Activated CD4-positive, alpha-beta T cell treated with anti-CD3 and anti-CD28 coated beads, Interleukin-2, amount 50 U/mL, for 4 hours (primary cell): Measurements from ENCODE around the gene GPR4.
"Not testable (repeated sequence)": the region's sequence is repeated elsewhere in the genome, so short reads cannot be mapped to it uniquely, and the experiment has no call there.

Source experiments
- DNase-seq, 2 experiments: peaks; one replicate each; pipeline ENCODE4 v3.0.0-alpha.2; 2020

Gene GPR4

GRCh38 chr19:45601524-45602374 lies at the start of gene GPR4:
TSS of gene GPR4 (minus strand) at chr19:45602212. CDS start at chr19:45591866, 10,346 bp downstream.
- DNase-seq, result no peak

- no peak for DNase-seq
Observed at GRCh38 chr19:45650722-45651121, 48.7 kb upstream of the GPR4 start.

- DNase-seq, result no peak
Observed at GRCh38 chr19:45646345-45646698, 44.3 kb upstream of the GPR4 start.

GRCh38 chr19:45645631-45646344 lies 43.8 kb upstream of the GPR4 start:
- DNase-seq, result peak; percentile 67 to 70

DNA sequence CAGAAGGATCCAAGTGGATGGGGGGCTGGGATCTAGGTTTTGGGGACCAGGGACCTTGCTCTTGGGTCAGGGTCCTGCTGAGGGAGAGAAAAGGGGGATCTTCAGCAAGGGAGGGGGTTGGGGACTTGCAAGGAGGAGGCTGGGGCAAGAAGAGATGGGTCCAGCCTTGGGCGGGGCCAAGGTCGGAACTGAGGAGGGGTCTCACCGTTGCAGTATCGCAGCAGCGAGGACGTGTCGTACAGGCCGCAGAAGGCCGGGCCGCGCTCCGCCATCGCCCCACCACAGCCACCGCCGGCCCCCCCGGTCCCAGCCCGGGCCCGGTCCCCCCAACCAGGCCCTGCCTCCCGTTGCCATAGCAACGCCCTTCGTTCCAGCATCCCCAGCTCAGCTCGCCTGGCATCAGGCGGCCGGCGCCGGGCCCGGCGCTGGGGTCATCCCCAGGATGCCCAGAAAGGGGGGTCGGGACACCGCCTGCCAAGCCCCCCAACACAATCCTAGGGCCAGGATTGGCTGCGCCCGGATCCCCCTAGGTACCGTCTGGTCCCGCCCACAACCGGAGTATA lies 43.1 kb upstream of the GPR4 start:
- no peak for DNase-seq

DNA sequence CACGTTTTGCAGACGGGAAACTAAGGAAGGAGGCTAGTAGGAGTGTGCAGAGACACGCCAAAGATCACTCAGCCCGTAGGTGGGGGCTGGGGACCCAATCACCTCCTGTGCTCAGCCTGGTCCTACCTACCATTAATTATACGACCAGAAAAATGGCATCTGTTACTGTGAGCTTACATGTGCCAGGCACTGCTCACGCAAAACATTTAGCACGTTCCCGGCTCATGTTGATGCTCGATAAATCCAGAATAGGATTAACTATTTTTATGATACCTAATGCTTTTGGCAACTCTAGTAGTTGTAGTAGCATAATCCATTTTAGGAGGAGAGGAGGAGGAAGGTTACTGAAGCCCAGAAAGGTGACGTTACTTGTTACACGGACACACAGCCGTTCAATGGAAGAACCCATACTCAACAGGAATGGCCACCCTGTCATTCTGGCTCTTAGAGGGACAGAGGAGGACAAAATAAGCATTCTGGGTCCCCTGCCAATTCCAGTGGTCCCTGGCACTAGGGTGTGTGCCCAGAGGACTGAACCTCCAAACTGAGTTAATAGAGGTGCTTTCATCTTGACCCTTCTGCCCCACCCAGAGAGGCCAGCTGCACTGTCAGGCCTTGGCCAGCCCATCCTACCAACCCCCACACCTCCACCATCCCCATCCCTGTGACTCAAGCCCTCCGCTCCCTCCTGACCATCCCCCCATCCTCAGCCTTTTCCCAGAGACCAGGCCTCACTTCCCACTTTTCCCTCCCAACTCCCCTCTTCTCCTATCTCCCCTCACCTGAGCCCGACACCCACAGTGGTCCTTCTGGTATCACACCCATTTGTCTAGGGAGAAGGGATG lies 42.1 kb upstream of the GPR4 start:
- DNase-seq, result no peak

DNA sequence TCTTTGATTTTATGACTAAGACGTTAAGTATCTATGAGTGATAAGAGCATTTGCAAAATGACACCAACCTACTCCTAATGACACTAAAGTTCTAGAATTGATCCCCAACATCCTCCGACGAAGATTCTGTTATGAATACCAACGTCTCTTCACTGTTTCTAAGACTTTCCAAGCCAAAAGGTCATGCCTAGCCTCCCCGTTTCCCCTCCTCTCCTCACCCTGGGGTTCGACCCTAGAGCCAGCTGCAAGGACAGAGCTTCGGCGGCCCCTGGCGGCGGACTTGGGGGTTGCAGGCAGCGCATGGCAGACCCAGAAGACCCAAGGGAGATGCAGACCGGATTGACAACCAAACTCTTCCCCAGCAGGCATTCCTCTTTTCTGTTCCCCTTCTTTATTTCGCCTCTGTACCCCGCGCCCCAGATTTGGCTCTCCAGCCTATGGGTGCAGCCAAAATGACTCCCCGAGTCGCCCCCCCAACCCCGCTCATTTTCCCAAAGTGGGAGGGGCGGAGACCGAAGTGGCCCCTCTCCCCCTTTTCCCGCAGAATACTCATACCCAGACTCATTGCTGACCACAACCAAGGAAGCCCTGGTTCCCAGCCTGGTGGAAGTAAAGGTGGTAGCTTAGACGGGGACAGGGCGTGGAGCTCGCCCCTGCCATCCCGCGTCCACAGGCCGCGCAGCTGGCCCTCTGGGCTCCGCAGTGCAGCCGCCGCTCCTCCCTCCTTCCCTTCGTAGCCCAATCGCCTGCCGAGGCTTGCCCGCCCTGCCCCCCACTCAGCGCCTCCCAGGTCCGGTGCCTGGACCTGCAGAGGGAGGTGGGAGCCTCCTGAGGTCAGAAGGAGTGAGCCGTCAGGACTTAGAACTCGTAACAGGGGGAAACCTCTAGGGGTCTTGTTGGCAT lies 41.3 kb upstream of the GPR4 start:
- peak; percentile 92 to 94 for DNase-seq

DNA sequence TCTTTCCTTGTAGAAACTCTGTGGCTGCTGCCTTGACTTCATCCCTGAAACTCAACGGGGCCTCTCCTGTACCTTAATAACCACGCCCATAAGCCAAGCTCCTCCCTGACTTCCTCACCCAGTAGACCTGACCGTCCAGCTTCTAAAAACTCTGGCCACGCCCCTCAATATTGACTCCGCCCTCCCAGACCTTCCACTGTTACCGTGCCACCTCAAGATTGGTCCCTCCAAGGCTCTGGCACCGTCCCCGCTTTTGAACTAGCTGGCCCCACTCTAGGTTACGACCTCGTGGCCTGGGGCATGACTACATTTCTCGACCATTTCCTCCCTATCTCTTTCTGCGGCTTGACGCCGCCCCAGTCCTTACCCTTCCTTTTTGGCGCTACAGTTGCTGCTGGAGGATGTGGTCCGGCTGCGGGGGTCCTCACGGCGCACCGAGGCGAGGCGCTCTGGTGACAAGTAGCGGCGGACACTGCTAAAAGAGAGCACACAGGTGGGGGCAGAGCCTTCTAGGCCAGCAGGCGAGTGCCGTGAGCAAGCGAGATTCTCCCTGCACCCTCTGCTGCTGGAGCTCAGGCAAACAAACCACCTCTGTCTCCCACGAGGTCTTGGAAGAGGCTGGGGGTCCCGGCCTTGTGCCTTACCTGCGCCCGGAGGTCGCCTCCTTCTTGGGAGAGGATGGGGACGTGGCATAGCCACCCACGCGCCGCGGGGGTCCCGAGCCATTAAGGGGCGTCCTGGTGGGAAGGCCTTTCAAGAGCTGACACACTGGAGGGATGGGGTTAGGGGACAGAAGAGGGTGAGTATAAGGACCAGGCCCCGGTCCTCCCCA lies 39.5 kb upstream of the GPR4 start:
- peak; percentile 40 to 53 for DNase-seq

GRCh38 chr19:45640849-45641273 lies 38.8 kb upstream of the GPR4 start:
- peak in 1 of 2 experiments; percentile 17 for DNase-seq

DNA sequence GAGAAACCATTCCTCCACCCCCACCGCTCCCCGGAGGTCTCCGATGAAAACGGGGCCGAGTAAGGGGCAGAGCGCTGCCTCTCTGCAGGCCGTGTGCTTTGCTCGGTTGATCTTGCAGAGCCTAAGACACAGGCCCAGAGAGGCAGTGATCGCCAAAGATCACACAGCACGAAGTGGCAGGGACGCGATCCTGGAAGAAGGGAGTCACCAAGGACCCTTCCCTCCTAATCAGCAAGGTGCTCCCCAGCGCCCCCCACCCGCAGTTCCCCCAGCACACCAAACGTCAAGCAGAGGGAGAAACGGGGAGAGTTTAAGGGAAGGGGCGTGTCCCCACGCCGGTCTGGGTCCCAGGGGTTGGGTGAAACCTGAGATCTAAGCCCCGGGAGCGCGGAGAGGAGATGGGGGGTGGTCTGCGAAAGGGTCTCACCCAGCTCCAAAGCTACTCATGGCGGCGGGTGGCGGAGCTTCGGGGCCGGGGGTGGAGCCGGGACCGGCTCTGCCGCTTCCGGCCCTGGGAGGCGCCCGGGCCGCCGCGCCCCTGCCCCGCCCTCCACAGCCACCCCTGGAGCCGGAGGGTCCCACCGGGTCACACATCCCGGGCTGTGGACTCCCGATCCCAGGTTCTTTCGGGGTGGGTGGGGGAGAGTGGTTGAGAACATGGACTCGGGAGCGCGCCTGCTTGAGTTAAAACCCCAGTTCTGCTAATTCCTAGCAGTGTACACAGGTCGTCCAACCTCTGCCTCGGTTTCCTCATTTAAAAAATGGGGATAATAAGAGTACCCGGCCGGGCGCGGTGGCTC lies 37.1 kb upstream of the GPR4 start, which contains the start of gene EML2:
Gene EML2, minus strand, starts transcription at position 468 of the 800 bp plus-strand sequence. Its CDS starts 21 bp downstream, at position 447.
- peak; percentile 35 to 37 for DNase-seq

DNA sequence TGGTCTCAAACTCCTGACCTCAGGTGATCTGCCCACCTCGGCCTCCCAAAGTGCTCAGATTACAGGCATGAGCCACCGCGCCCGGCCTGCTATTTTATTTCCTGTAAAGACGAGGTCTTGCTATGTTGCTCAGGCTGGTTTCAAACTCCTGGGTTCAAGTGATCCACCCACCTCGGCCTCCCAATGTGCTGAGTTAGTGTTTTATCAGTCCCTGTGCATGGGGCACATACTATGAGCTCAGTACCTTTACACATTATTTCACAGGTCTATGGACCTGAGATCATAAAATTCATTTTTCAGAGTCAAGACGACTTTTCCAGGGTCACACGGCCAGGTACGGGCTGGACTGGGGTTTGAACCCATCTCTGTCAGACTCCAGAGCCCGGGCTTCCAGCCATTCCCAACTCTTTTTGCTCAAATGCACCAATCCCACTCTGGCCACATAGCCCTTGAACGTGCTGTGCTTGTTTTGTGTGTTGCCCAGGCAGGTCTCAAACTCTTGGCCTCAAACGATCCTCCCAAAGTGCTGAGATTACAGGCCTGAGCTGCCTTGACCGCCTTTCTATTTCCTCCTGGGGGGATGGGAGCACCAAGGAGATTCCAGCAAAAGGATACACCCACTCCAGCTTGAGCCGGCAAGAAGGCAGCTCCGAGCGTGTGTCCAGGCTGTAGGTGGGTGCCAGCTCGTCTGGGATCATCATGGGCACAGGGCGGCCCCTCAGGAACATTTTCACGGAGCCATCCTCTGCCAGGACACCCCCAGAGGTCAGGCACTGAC lies 36.1 kb upstream of the GPR4 start:
- DNase-seq, result no peak

GRCh38 chr19:45636902-45637301 lies 34.9 kb upstream of the GPR4 start:
- no peak for DNase-seq

- DNase-seq, result no peak
Observed at GRCh38 chr19:45636275-45636674, 34.3 kb upstream of the GPR4 start.

GRCh38 chr19:45632468-45633196 lies 30.6 kb upstream of the GPR4 start:
- peak; percentile 12 to 27 for DNase-seq

DNA sequence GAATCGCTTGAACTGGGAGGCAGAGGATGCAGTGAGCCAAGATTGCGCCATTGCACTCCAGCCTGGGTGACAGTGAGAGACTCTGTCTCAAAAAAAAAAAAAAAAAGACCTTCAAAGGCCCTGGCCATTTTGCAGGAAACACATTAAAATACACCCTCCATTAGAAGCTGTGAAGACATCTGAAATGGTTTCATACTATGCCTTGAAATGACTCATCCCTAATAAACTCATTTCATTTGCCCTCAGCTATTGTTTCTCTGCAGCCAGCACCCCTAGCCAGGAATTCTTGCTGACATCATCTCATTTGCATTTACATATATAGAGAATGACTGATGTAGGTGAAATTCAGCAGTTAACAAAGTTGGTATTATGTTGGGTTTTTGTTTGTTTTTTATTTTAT lies 28.5 kb upstream of the GPR4 start:
- DNase-seq, result no peak

GRCh38 chr19:45629704-45630103 lies 27.7 kb upstream of the GPR4 start:
- no peak for DNase-seq

DNA sequence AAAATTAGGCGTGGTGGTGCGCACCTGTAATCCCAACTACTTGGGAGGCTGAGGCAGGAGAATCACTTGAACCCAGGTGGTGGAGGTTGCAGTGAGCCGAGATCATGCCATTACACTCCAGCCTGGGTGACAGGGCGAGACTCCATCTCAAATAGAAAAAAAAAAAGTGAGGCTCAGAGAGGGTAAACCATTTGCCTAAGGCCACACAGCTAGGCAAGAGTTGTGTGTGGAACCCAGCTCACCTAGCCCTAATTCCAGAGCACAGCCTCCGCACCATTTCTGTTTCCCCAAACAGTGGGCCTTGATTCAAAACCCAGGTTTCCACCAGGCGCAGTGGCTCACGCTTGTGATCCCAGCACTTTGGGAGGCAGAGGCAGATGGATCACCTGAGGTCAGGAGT lies 26.2 kb upstream of the GPR4 start:
- not testable (repeated sequence) for DNase-seq

DNA sequence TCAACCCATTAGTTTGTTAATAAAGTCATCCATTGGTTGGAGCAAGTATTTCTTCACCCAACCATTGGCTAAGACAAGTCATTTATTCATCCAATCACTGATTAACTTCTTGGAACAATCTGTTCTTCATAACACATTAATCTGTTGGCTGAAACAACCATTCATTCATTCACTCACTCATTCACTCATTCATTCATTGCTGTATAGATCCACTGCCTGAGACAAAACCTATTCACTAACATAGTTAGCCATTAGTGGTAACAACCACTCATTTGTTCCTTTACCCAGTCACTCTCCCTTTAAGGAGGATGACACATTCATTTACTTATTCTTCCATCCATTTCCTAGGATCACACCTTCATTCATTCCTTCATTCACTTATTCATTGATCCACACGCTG lies 22.0 kb upstream of the GPR4 start:
- no peak for DNase-seq
